ENCODE results near the gene GALNT17.

DNA sequence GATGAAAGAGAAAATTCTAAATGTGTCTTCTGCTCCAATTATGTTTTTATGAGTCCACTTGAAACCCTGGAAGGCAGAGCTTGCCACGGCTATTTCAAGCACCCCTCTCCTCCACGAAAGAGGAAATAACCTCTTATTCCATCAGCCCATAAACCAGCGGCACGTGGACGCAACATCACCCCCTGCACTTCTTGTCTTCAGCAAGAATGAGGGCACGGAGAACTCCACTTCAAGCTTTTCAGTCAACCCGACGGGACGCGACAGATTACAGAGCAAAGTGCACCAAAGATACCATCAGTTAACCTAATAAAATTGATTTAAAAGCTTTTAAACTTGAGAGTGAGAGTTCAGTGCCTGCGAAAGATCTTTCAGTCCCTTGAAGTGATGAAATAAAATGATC is 406.3 kb downstream of the GALNT17 start:
- TF ChIP-seq, protein P1, sequence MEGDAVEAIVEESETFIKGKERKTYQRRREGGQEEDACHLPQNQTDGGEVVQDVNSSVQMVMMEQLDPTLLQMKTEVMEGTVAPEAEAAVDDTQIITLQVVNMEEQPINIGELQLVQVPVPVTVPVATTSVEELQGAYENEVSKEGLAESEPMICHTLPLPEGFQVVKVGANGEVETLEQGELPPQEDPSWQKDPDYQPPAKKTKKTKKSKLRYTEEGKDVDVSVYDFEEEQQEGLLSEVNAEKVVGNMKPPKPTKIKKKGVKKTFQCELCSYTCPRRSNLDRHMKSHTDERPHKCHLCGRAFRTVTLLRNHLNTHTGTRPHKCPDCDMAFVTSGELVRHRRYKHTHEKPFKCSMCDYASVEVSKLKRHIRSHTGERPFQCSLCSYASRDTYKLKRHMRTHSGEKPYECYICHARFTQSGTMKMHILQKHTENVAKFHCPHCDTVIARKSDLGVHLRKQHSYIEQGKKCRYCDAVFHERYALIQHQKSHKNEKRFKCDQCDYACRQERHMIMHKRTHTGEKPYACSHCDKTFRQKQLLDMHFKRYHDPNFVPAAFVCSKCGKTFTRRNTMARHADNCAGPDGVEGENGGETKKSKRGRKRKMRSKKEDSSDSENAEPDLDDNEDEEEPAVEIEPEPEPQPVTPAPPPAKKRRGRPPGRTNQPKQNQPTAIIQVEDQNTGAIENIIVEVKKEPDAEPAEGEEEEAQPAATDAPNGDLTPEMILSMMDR (IDR thresholded peaks at IDR 0.05; ENCODE audit: low read depth, low read length) = no peak
- TF ChIP-seq EZH2phosphoT487 (IDR thresholded peaks at IDR 0.05; ENCODE audit: low read depth) = no peak
